K562 (cell line): Measurements from ENCODE around the gene RTL10. TPM values are rescaled to one million over a fixed set of nuclear protein-coding genes. Genes with fewer than 3 reads are reported as not detected.
A peak's percentile ranks its signal among the peaks of the same experiment; 100 is the strongest.

Experiments
- ARID4B ChIP-seq: sonication (generic); formaldehyde crosslinking; IDR thresholded peaks from 2 replicates; pipeline ENCODE4 v1.8.0; 2022; ENCODE audit warnings: mild to moderate bottlenecking, missing genetic modification reagents
- ATF3 ChIP-seq, 2 experiments: fragments of 450-650 bp in 1 of 2; sonication (generic) in 1 of 2; formaldehyde crosslinking in 1 of 2; IDR thresholded peaks in 1 of 2; conservative IDR thresholded peaks in 1 of 2; 2 replicates each; pipeline versions ENCODE4 v1.6.1 to v1.8.1; 2016 to 2023; ENCODE audit warnings: mild to moderate bottlenecking in 2 of 2, moderate library complexity in 2 of 2, inconsistent platforms in 1 of 2, missing genetic modification reagents in 1 of 2
- BCOR ChIP-seq: fragments of 450-650 bp; IDR thresholded peaks from 2 replicates; pipeline ENCODE4 v1.6.1; 2016
- CHD4 ChIP-seq: fragments of 200-600 bp; sonication (generic); IDR thresholded peaks from 3 replicates; pipeline ENCODE4 v1.6.1; 2012; ENCODE audit warnings: low read depth, mild to moderate bottlenecking, mixed read lengths, low read length, inconsistent platforms; ENCODE audit not compliant: insufficient read depth, insufficient replicate concordance, poor library complexity, severe bottlenecking
- HNRNPK ChIP-seq: fragments of 200-400 bp; formaldehyde crosslinking; IDR thresholded peaks from one replicate; pipeline ENCODE4 v1.6.1; 2018; ENCODE audit warnings: mild to moderate bottlenecking, low read depth, low read length; ENCODE audit not compliant: poor library complexity, severe bottlenecking
- HNRNPL ChIP-seq: fragments of 200-400 bp; formaldehyde crosslinking; IDR thresholded peaks from 2 replicates; pipeline ENCODE4 v1.6.1; 2017; ENCODE audit warnings: low read depth, mild to moderate bottlenecking, low read length
- MGA ChIP-seq: fragments of 450-650 bp; IDR thresholded peaks from 2 replicates; pipeline ENCODE4 v1.6.1; 2016; ENCODE audit warnings: mild to moderate bottlenecking, moderate library complexity
- SLC30A9 ChIP-seq: fragments of 250-450 bp; sonication (Bioruptor Pico); IDR thresholded peaks from 2 replicates; pipeline ENCODE4 v1.8.0; 2022; ENCODE audit warnings: mild to moderate bottlenecking, moderate library complexity
- ZKSCAN8 ChIP-seq: fragments of 200-800 bp; sonication (Bioruptor generic); IDR thresholded peaks from 2 replicates; pipeline ENCODE4 v1.6.1; 2016; ENCODE audit warnings: missing genetic modification characterization, missing compliant biosample characterization
- polyA plus RNA-seq, 8 experiments: library from polyadenylated mRNA; depleted of rRNA in 4 of 8; stranded (reverse) in 5 of 8; unstranded in 3 of 8; fragments of >200 nt; fragmentation: Nextera tagmentation in 2 of 8; fragmentation: Illumina TruSeq in 1 of 8; extraction: Ambion mirVana in 2 of 8; extraction: Trizol in 1 of 8; gene quantifications; 2 replicates each; pipeline versions ENCODE4 v1.2.1 to v1.2.3, GENCODE V29; 2011 to 2014; ENCODE audit warnings: inconsistent platforms in 1 of 8, missing spikeins in 1 of 8
- total RNA-seq, 7 experiments: library from RNA; depleted of rRNA in 6 of 7; stranded (reverse); fragments of >200 nt in 6 of 7; fragmentation: Illumina TruSeq in 2 of 7; extraction: Trizol in 2 of 7; gene quantifications; 2 replicates each; pipeline versions ENCODE4 v1.2.1 to v1.2.3, GENCODE V29; 2011 to 2021; ENCODE audit warnings: low replicate concordance in 1 of 7

Gene RTL10
- total and polyA plus RNA-seq, 9 of the 15 experiments (the other 6 are each of a cell fraction or from before 2014, with no cell fraction given) = 19.8 to 75.5 (median 32.5) TPM

GRCh38 chr22:19841641-19842392 lies 12.9 kb downstream of the RTL10 start (continued):
- TF ChIP-seq ATF3 (IDR thresholded peaks at IDR 0.05) = no peak
- no peak for TF ChIP-seq ATF3 (CRISPR knock-in tag; conservative IDR thresholded peaks at IDR 0.05)
- TF ChIP-seq ZKSCAN8 (CRISPR knock-in tag) = no peak
- no peak for TF ChIP-seq CHD4
- TF ChIP-seq HNRNPK = no peak
- TF ChIP-seq MGA = no peak
- TF ChIP-seq ARID4B (CRISPR knock-in tag) = no peak
- no peak for TF ChIP-seq BCOR
- TF ChIP-seq SLC30A9 (CRISPR knock-in tag) = 0 out of 2 replicates have a peak, but pooled peaks have one; percentile 21
- TF ChIP-seq HNRNPL = no peak
